HAP-1 (cell line): Measurements from ENCODE around the gene AP4B1.

Experiments
- DNase-seq, 2 experiments: peaks; one replicate each; pipeline ENCODE4 v3.0.0-alpha.2; 2016 to 2020; ENCODE audit warnings: low spot score in 2 of 2
- H3K27me3 ChIP-seq: fragments of 250-450 bp; sonication (Bioruptor Pico); 2 replicates; pipeline ENCODE4 v1.5.1; 2020; ENCODE audit warnings: low read depth, mild to moderate bottlenecking, moderate library complexity
- H3K36me3 ChIP-seq: fragments of 250-450 bp; sonication (Bioruptor Pico); replicated peaks from 2 replicates; pipeline ENCODE4 v1.5.1; 2020; ENCODE audit warnings: mild to moderate bottlenecking
- H3K4me1 ChIP-seq: fragments of 250-450 bp; sonication (Bioruptor Pico); 2 replicates; pipeline ENCODE4 v1.5.1; 2020; ENCODE audit warnings: mild to moderate bottlenecking
- H3K4me3 ChIP-seq: fragments of 250-450 bp; sonication (Bioruptor Pico); 2 replicates; pipeline ENCODE4 v1.5.1; 2020; ENCODE audit warnings: mild to moderate bottlenecking, moderate library complexity
- H3K9me3 ChIP-seq: fragments of 250-450 bp; sonication (Bioruptor Pico); 2 replicates; pipeline ENCODE4 v1.5.1; 2020; ENCODE audit warnings: mild to moderate bottlenecking, moderate library complexity
- in situ Hi-C: fragments of 300-500 bp; cut with MboI; formaldehyde crosslinking; loops from 3 replicates; pipeline ENCODE4 v1.14.3; 2020; ENCODE audit warnings: low sequenced_read_pairs, inconsistent platforms, mixed read lengths

The AP4B1 gene

GRCh38 chr1:113940365-113941244, 36.0 kb upstream of the AP4B1 start:
- in situ Hi-C loops = no loop called here
- H3K27me3 ChIP-seq = no peaks in the 10 kb centered on the region
- peaks cover 8% of the 10 kb centered on the region; the same call in 1 of the 2 replicates for H3K4me1 ChIP-seq
- no peak for DNase-seq
- H3K36me3 ChIP-seq = peaks cover 22% of the 10 kb centered on the region
- H3K4me3 ChIP-seq = no peak overlapping the region
- no peaks in the 10 kb centered on the region for H3K9me3 ChIP-seq

GRCh38 chr1:113938192-113938591, 33.6 kb upstream of the AP4B1 start:
- Histone ChIP-seq H3K9me3 (no peaks in the 10 kb centered on the region), H3K4me1 (peaks cover 8% of the 10 kb centered on the region; the same call in 1 of the 2 replicates), H3K27me3 (no peaks in the 10 kb centered on the region), H3K4me3 (no peak overlapping the region), H3K36me3 (peaks cover 22% of the 10 kb centered on the region)
- in situ Hi-C loops = no loop called here
- DNase-seq = no peak

- Histone ChIP-seq H3K4me3 (no peak overlapping the region), H3K36me3 (peaks cover 13% of the 10 kb centered on the region), H3K9me3 (no peaks in the 10 kb centered on the region), H3K27me3 (no peaks in the 10 kb centered on the region), H3K4me1 (peaks cover 11% of the 10 kb centered on the region)
- in situ Hi-C loops = no loop called here
- no peak for DNase-seq
These were observed 32.5 kb upstream of the AP4B1 start for GRCh38 chr1:113937146-113937545.

- Histone ChIP-seq H3K4me1 (peaks cover 20% of the 10 kb centered on the region), H3K36me3 (peaks cover 8% of the 10 kb centered on the region), H3K4me3 (no peak overlapping the region), H3K9me3 (no peaks in the 10 kb centered on the region), H3K27me3 (no peaks in the 10 kb centered on the region)
- in situ Hi-C loops = no loop called here
- no peak for DNase-seq
These were observed 31.4 kb upstream of the AP4B1 start for GRCh38 chr1:113935970-113936369.

- H3K4me3 ChIP-seq = no peak overlapping the region
- H3K9me3 ChIP-seq = no peaks in the 10 kb centered on the region
These were observed 30.6 kb upstream of the AP4B1 start for GRCh38 chr1:113935176-113935575.

GRCh38 chr1:113934511-113935055, 30.0 kb upstream of the AP4B1 start:
- H3K27me3 ChIP-seq = no peaks in the 10 kb centered on the region
- H3K36me3 ChIP-seq = no peaks in the 10 kb centered on the region
- DNase-seq = no peak
- no peak overlapping the region for H3K4me3 ChIP-seq
- no peaks in the 10 kb centered on the region for H3K9me3 ChIP-seq
- H3K4me1 ChIP-seq = peaks cover 20% of the 10 kb centered on the region
- in situ Hi-C loops = no loop called here

More at GRCh38 chr1:113935176-113935575, 30.6 kb upstream of the AP4B1 start:
- Histone ChIP-seq H3K4me1 (peaks cover 20% of the 10 kb centered on the region), H3K36me3 (no peaks in the 10 kb centered on the region), H3K27me3 (no peaks in the 10 kb centered on the region)
- no peak for DNase-seq
- in situ Hi-C loops = no loop called here

GRCh38 chr1:113934006-113934405, 29.4 kb upstream of the AP4B1 start:
- DNase-seq = no peak
- in situ Hi-C loops = no loop called here
- no peaks in the 10 kb centered on the region for H3K27me3 ChIP-seq
- peaks cover 20% of the 10 kb centered on the region for H3K4me1 ChIP-seq
- H3K36me3 ChIP-seq = no peaks in the 10 kb centered on the region
- H3K4me3 ChIP-seq = no peak overlapping the region
- no peaks in the 10 kb centered on the region for H3K9me3 ChIP-seq

GRCh38 chr1:113931451-113931851, 26.9 kb upstream of the AP4B1 start:
- Histone ChIP-seq H3K36me3 (no peaks in the 10 kb centered on the region), H3K27me3 (no peaks in the 10 kb centered on the region), H3K4me3 (peak overlapping the region; percentile 62; the same call in 1 of the 2 replicates), H3K9me3 (no peaks in the 10 kb centered on the region), H3K4me1 (peaks cover 12% of the 10 kb centered on the region)
- in situ Hi-C loops = no loop called here
- no peak for DNase-seq

- no peaks in the 10 kb centered on the region for H3K36me3 ChIP-seq
- no peaks in the 10 kb centered on the region for H3K9me3 ChIP-seq
- peak overlapping the region; percentile 62 for H3K4me3 ChIP-seq
- DNase-seq = peak; percentile 19 to 49
- peaks cover 12% of the 10 kb centered on the region for H3K4me1 ChIP-seq
- no peaks in the 10 kb centered on the region for H3K27me3 ChIP-seq
- in situ Hi-C loops = no loop called here
These were observed 26.0 kb upstream of the AP4B1 start for GRCh38 chr1:113930499-113931161.

- in situ Hi-C loops = no loop called here
- peak overlapping the region; percentile 62 for H3K4me3 ChIP-seq
- peak in 1 of 2 experiments; percentile 48 for DNase-seq
- H3K4me1 ChIP-seq = peaks cover 12% of the 10 kb centered on the region
- no peaks in the 10 kb centered on the region for H3K27me3 ChIP-seq
- no peaks in the 10 kb centered on the region for H3K9me3 ChIP-seq
- no peaks in the 10 kb centered on the region for H3K36me3 ChIP-seq
These were observed 25.3 kb upstream of the AP4B1 start for GRCh38 chr1:113929750-113930498.

GRCh38 chr1:113928941-113929749, 24.5 kb upstream of the AP4B1 start, which contains the start of gene HIPK1:
HIPK1 (plus strand) TSS chr1:113929324.
- Histone ChIP-seq H3K4me3 (peak within 1 kb of the TSS; percentile 62), H3K4me1 (peaks cover 12% of the 10 kb centered on the region), H3K9me3 (no peaks in the 10 kb centered on the region), H3K27me3 (no peaks in the 10 kb centered on the region), H3K36me3 (no peaks in the 10 kb centered on the region)
- in situ Hi-C loops = no loop called here
- peak; percentile 82 to 95 for DNase-seq

GRCh38 chr1:113928187-113928930, 23.8 kb upstream of the AP4B1 start:
- in situ Hi-C loops = no loop called here
- H3K4me3 ChIP-seq = peak overlapping the region; percentile 62
- DNase-seq = no peak
- H3K27me3 ChIP-seq = no peaks in the 10 kb centered on the region
- H3K9me3 ChIP-seq = no peaks in the 10 kb centered on the region
- peaks cover 12% of the 10 kb centered on the region for H3K4me1 ChIP-seq
- H3K36me3 ChIP-seq = no peaks in the 10 kb centered on the region
